Measurements from ENCODE around the gene HAUS3.

Gene HAUS3

GRCh38 chr4:2256781-2257191 is 14.9 kb upstream of the HAUS3 start:
- Histone ChIP-seq H3K9me3 (ENCODE audit: low read depth, low read length) (no peaks in the 10 kb centered on the region), H3K27ac (no peak overlapping the region), H3K4me3 (peak overlapping the region; percentile 54; the same call in 1 of the 2 replicates), H3K36me3 (ENCODE audit: insufficient read depth, low read length) (no peaks in the 10 kb centered on the region), H3K9ac (ENCODE audit: insufficient read length) (peak overlapping the region; percentile 43)
- TF ChIP-seq EZH2 (IDR thresholded peaks at IDR 0.05) (no peak), FOXP2 (optimal IDR thresholded peaks at IDR 0.05; ENCODE audit: control extremely low read depth, extremely low read length, insufficient read depth) (no peak), POLR2AphosphoS5 (IDR thresholded peaks at IDR 0.05; ENCODE audit: borderline replicate concordance, low read depth, low read length) (no peak)
- DNase-seq (ENCODE audit: low read depth, low spot score): no peak

- H3K27ac ChIP-seq: peak overlapping the region; percentile 22
- DNase-seq (ENCODE audit: low read depth, low spot score): no peak
- peak overlapping the region; percentile 54 for H3K4me3 ChIP-seq
- no peaks in the 10 kb centered on the region for H3K9me3 ChIP-seq (ENCODE audit: low read depth, low read length)
- TF ChIP-seq POLR2AphosphoS5 (IDR thresholded peaks at IDR 0.05; ENCODE audit: borderline replicate concordance, low read depth, low read length): no peak
- no peak for TF ChIP-seq EZH2 (IDR thresholded peaks at IDR 0.05)
- TF ChIP-seq FOXP2 (optimal IDR thresholded peaks at IDR 0.05; ENCODE audit: control extremely low read depth, extremely low read length, insufficient read depth): no peak
- peak overlapping the region; percentile 43 for H3K9ac ChIP-seq (ENCODE audit: insufficient read length)
- H3K36me3 ChIP-seq (ENCODE audit: insufficient read depth, low read length): no peaks in the 10 kb centered on the region
Measured at GRCh38 chr4:2256156-2256731, 14.3 kb upstream of the HAUS3 start.

GRCh38 chr4:2255501-2256155 is 13.7 kb upstream of the HAUS3 start:
- TF ChIP-seq EZH2 (IDR thresholded peaks at IDR 0.05) (no peak), POLR2AphosphoS5 (IDR thresholded peaks at IDR 0.05; ENCODE audit: borderline replicate concordance, low read depth, low read length) (no peak), FOXP2 (optimal IDR thresholded peaks at IDR 0.05; ENCODE audit: control extremely low read depth, extremely low read length, insufficient read depth) (no peak)
- no peaks in the 10 kb centered on the region for H3K36me3 ChIP-seq (ENCODE audit: insufficient read depth, low read length)
- DNase-seq (ENCODE audit: low read depth, low spot score): peak; percentile 57
- H3K4me3 ChIP-seq: peak overlapping the region; percentile 54
- H3K9me3 ChIP-seq (ENCODE audit: low read depth, low read length): no peaks in the 10 kb centered on the region
- peak overlapping the region; percentile 43 for H3K9ac ChIP-seq (ENCODE audit: insufficient read length)
- peak overlapping the region; percentile 64 for H3K27ac ChIP-seq

GRCh38 chr4:2254665-2255500 is 13.0 kb upstream of the HAUS3 start:
- Histone ChIP-seq H3K9ac (ENCODE audit: insufficient read length) (no peak overlapping the region), H3K27ac (peak overlapping the region; percentile 64), H3K9me3 (ENCODE audit: low read depth, low read length) (no peaks in the 10 kb centered on the region), H3K4me3 (peak overlapping the region; percentile 54; the same call in 1 of the 2 replicates), H3K36me3 (ENCODE audit: insufficient read depth, low read length) (no peaks in the 10 kb centered on the region)
- TF ChIP-seq POLR2AphosphoS5 (IDR thresholded peaks at IDR 0.05; ENCODE audit: borderline replicate concordance, low read depth, low read length) (no peak), FOXP2 (optimal IDR thresholded peaks at IDR 0.05; ENCODE audit: control extremely low read depth, extremely low read length, insufficient read depth) (no peak), EZH2 (IDR thresholded peaks at IDR 0.05) (no peak)
- DNase-seq (ENCODE audit: low read depth, low spot score): no peak

GRCh38 chr4:2253160-2254084 is 11.5 kb upstream of the HAUS3 start:
- no peak overlapping the region for H3K4me3 ChIP-seq
- no peak overlapping the region for H3K9ac ChIP-seq (ENCODE audit: insufficient read length)
- H3K36me3 ChIP-seq (ENCODE audit: insufficient read depth, low read length): no peaks in the 10 kb centered on the region
- no peak overlapping the region for H3K27ac ChIP-seq
- TF ChIP-seq EZH2 (IDR thresholded peaks at IDR 0.05): no peak
- no peak for TF ChIP-seq FOXP2 (optimal IDR thresholded peaks at IDR 0.05; ENCODE audit: control extremely low read depth, extremely low read length, insufficient read depth)
- no peak for TF ChIP-seq POLR2AphosphoS5 (IDR thresholded peaks at IDR 0.05; ENCODE audit: borderline replicate concordance, low read depth, low read length)
- no peak for DNase-seq (ENCODE audit: low read depth, low spot score)
- H3K9me3 ChIP-seq (ENCODE audit: low read depth, low read length): no peaks in the 10 kb centered on the region

- no peak for DNase-seq (ENCODE audit: low read depth, low spot score)
- Histone ChIP-seq H3K9ac (ENCODE audit: insufficient read length) (no peak overlapping the region), H3K36me3 (ENCODE audit: insufficient read depth, low read length) (no peaks in the 10 kb centered on the region), H3K9me3 (ENCODE audit: low read depth, low read length) (no peaks in the 10 kb centered on the region), H3K4me3 (no peak overlapping the region), H3K27ac (no peak overlapping the region)
- no peak for TF ChIP-seq POLR2AphosphoS5 (IDR thresholded peaks at IDR 0.05; ENCODE audit: borderline replicate concordance, low read depth, low read length)
- TF ChIP-seq FOXP2 (optimal IDR thresholded peaks at IDR 0.05; ENCODE audit: control extremely low read depth, extremely low read length, insufficient read depth): no peak
- TF ChIP-seq EZH2 (IDR thresholded peaks at IDR 0.05): no peak
Measured at GRCh38 chr4:2252530-2253091, 10.7 kb upstream of the HAUS3 start.

GRCh38 chr4:2251795-2252529 is 10.0 kb upstream of the HAUS3 start:
- no peak overlapping the region for H3K27ac ChIP-seq
- no peaks in the 10 kb centered on the region for H3K9me3 ChIP-seq (ENCODE audit: low read depth, low read length)
- no peaks in the 10 kb centered on the region for H3K36me3 ChIP-seq (ENCODE audit: insufficient read depth, low read length)
- TF ChIP-seq EZH2 (IDR thresholded peaks at IDR 0.05): no peak
- no peak for TF ChIP-seq FOXP2 (optimal IDR thresholded peaks at IDR 0.05; ENCODE audit: control extremely low read depth, extremely low read length, insufficient read depth)
- no peak overlapping the region for H3K9ac ChIP-seq (ENCODE audit: insufficient read length)
- no peak for DNase-seq (ENCODE audit: low read depth, low spot score)
- H3K4me3 ChIP-seq: no peak overlapping the region

Data from SK-N-MC (cell line).